H9 (cell line): ENCODE results near the gene ANKMY1. TPM values are rescaled to one million over a fixed set of nuclear protein-coding genes. Genes with fewer than 3 reads are reported as not detected.

Experiments used
- DNase-seq: peaks from one replicate; pipeline ENCODE4 v3.0.0-alpha.2; 2017
- H2AFZ ChIP-seq: one replicate; pipeline ENCODE4 v1.6.1; 2013; ENCODE audit warnings: mild to moderate bottlenecking, low read length, control low read depth, moderate library complexity
- H2AK5ac ChIP-seq: 2 replicates; pipeline ENCODE4 v1.6.1; 2013; ENCODE audit warnings: low read length, control low read depth, mixed read lengths; ENCODE audit not compliant: insufficient read length
- H2BK120ac ChIP-seq: one replicate; pipeline ENCODE4 v1.6.1; 2013; ENCODE audit warnings: low read depth, mild to moderate bottlenecking, low read length, control low read depth, inconsistent platforms; ENCODE audit not compliant: poor library complexity, severe bottlenecking
- H2BK12ac ChIP-seq: 2 replicates; pipeline ENCODE4 v1.6.1; 2013; ENCODE audit warnings: low read length, control low read depth, mixed read lengths, low read depth; ENCODE audit not compliant: insufficient read length
- H2BK15ac ChIP-seq: 2 replicates; pipeline ENCODE4 v1.6.1; 2013; ENCODE audit warnings: low read depth, low read length, control low read depth
- H2BK20ac ChIP-seq: one replicate; pipeline ENCODE4 v1.6.1; 2013; ENCODE audit warnings: low read depth, mild to moderate bottlenecking, low read length, control low read depth, inconsistent platforms; ENCODE audit not compliant: poor library complexity, severe bottlenecking
- H2BK5ac ChIP-seq: 2 replicates; pipeline ENCODE4 v1.6.1; 2013; ENCODE audit warnings: low read length, control low read depth, mixed read lengths; ENCODE audit not compliant: insufficient read length
- H3K14ac ChIP-seq: 2 replicates; pipeline ENCODE4 v1.6.1; 2013; ENCODE audit warnings: low read length, control low read depth; ENCODE audit not compliant: insufficient read depth
- H3K18ac ChIP-seq: 2 replicates; pipeline ENCODE4 v1.6.1; 2013; ENCODE audit warnings: low read depth, mild to moderate bottlenecking, mixed read lengths, low read length, control low read depth; ENCODE audit not compliant: insufficient read length
- H3K23ac ChIP-seq: 2 replicates; pipeline ENCODE4 v1.6.1; 2013; ENCODE audit warnings: low read length, control low read depth, mixed read lengths, low read depth; ENCODE audit not compliant: insufficient read length
- H3K23me2 ChIP-seq: 2 replicates; pipeline ENCODE4 v1.6.1; 2013; ENCODE audit warnings: low read depth, mild to moderate bottlenecking, mixed read lengths, low read length, control low read depth; ENCODE audit not compliant: insufficient read length, poor library complexity, severe bottlenecking
- H3K27ac ChIP-seq: 2 replicates; pipeline ENCODE4 v1.5.1; 2013; ENCODE audit warnings: low read length, control low read depth, mixed read lengths, low read depth; ENCODE audit not compliant: insufficient read length
- H3K27me3 ChIP-seq: 2 replicates; pipeline ENCODE4 v1.6.1; 2013; ENCODE audit warnings: low read length, control low read depth, inconsistent platforms; ENCODE audit not compliant: insufficient read depth
- H3K4ac ChIP-seq: 2 replicates; pipeline ENCODE4 v1.6.1; 2013; ENCODE audit warnings: low read depth, mild to moderate bottlenecking, control low read depth, inconsistent platforms, low read length, moderate library complexity
- H3K4me1 ChIP-seq: 2 replicates; pipeline ENCODE4 v1.6.1; 2013; ENCODE audit warnings: low read length, control low read depth, inconsistent platforms; ENCODE audit not compliant: insufficient read depth
- H3K4me2 ChIP-seq: 2 replicates; pipeline ENCODE4 v1.6.1; 2013; ENCODE audit warnings: low read length, control low read depth, mixed read lengths; ENCODE audit not compliant: insufficient read length, insufficient read depth
- H3K56ac ChIP-seq: 2 replicates; pipeline ENCODE4 v1.6.1; 2013; ENCODE audit warnings: low read depth, mild to moderate bottlenecking, mixed read lengths, low read length, control low read depth; ENCODE audit not compliant: insufficient read length
- H3K79me1 ChIP-seq: 2 replicates; pipeline ENCODE4 v1.6.1; 2013; ENCODE audit warnings: low read depth, mild to moderate bottlenecking, moderate library complexity, low read length, control low read depth, inconsistent platforms; ENCODE audit not compliant: insufficient read depth, poor library complexity, severe bottlenecking
- H3K79me2 ChIP-seq: 2 replicates; pipeline ENCODE4 v1.6.1; 2013; ENCODE audit warnings: low read length, control low read depth, inconsistent platforms; ENCODE audit not compliant: insufficient read depth
- H3K9ac ChIP-seq: 2 replicates; pipeline ENCODE4 v1.6.1; 2013; ENCODE audit warnings: low read length, control low read depth, mixed read lengths; ENCODE audit not compliant: insufficient read length; ENCODE audit errors: extremely low read depth
- H3K9me3 ChIP-seq: one replicate; pipeline ENCODE4 v1.6.1; 2013; ENCODE audit warnings: low read depth, low read length, inconsistent platforms; ENCODE audit not compliant: control insufficient read depth
- H3T11ph ChIP-seq: one replicate; pipeline ENCODE4 v1.6.1; 2013; ENCODE audit warnings: mild to moderate bottlenecking, low read length, control low read depth, inconsistent platforms
- H4K20me1 ChIP-seq: one replicate; pipeline ENCODE4 v1.6.1; 2013; ENCODE audit not compliant: control insufficient read depth, insufficient read length, insufficient read depth
- H4K5ac ChIP-seq: 2 replicates; pipeline ENCODE4 v1.6.1; 2013; ENCODE audit warnings: low read depth, mild to moderate bottlenecking, mixed read lengths, low read length, control low read depth; ENCODE audit not compliant: insufficient read length
- H4K8ac ChIP-seq: replicated peaks from 2 replicates; pipeline ENCODE4 v1.6.1; 2013; ENCODE audit warnings: low read length, control low read depth, mixed read lengths, low read depth; ENCODE audit not compliant: insufficient read length
- H4K91ac ChIP-seq: 2 replicates; pipeline ENCODE4 v1.6.1; 2013; ENCODE audit warnings: low read depth, mild to moderate bottlenecking, moderate library complexity, mixed read lengths, low read length, control low read depth; ENCODE audit not compliant: insufficient read length
- H3K27ac Mint-ChIP-seq, 3 experiments: 2 replicates in 2 of 3; 3 replicates in 1 of 3; pipeline ENCODE4 v1.8.0; 2020 to 2021; ENCODE audit warnings: mixed read lengths in 3 of 3, mild to moderate bottlenecking in 1 of 3, moderate library complexity in 1 of 3
- H3K27me3 Mint-ChIP-seq: 2 replicates; pipeline ENCODE4 v1.8.0; 2021; ENCODE audit warnings: low read depth, mild to moderate bottlenecking, moderate library complexity, mixed read lengths
- H3K36me3 Mint-ChIP-seq, 3 experiments: 2 replicates in 2 of 3; 3 replicates in 1 of 3; pipeline ENCODE4 v1.8.0; 2020 to 2021; ENCODE audit warnings: low read depth in 3 of 3, mixed read lengths in 3 of 3; ENCODE audit not compliant: insufficient read depth in 1 of 3
- H3K4me1 Mint-ChIP-seq, 2 experiments: 2 replicates each; pipeline ENCODE4 v1.8.0; 2020; ENCODE audit warnings: mixed read lengths in 2 of 2
- H3K4me3 Mint-ChIP-seq, 2 experiments: 2 replicates in 1 of 2; 3 replicates in 1 of 2; pipeline ENCODE4 v1.8.0; 2020 to 2021; ENCODE audit warnings: mild to moderate bottlenecking in 2 of 2, mixed read lengths in 2 of 2, moderate library complexity in 1 of 2
- H3K9me3 Mint-ChIP-seq, 2 experiments: 2 replicates in 1 of 2; 3 replicates in 1 of 2; pipeline ENCODE4 v1.8.0; 2020; ENCODE audit warnings: mild to moderate bottlenecking in 2 of 2, mixed read lengths in 2 of 2, moderate library complexity in 1 of 2
- WGBS: extraction: QIAGEN DNeasy Blood & Tissue Kit; methylation state at CpG from one replicate; pipeline ENCODE4 v1.1.7; 2013; ENCODE audit warnings: missing lambda C conversion rate, low lambda C conversion rate, mixed read lengths; ENCODE audit not compliant: insufficient read length; ENCODE audit errors: extremely low coverage; 5-methylcytosine and 5-hydroxymethylcytosine counted together
- total RNA-seq: library from RNA; stranded (reverse); gene quantifications from 2 replicates; pipeline ENCODE4 v1.2.1, GENCODE V29; 2021
- TF ChIP-seq, protein P1 (sequence below): fragments of 200-600 bp; sonication (generic); conservative IDR thresholded peaks from 3 replicates; pipeline ENCODE4 v1.8.0; 2021; ENCODE audit warnings: antibody characterized with exemption, mild to moderate bottlenecking

ANKMY1 gene
- total RNA-seq, 1 experiment from 2014 or later, result 13.7 TPM

DNA sequence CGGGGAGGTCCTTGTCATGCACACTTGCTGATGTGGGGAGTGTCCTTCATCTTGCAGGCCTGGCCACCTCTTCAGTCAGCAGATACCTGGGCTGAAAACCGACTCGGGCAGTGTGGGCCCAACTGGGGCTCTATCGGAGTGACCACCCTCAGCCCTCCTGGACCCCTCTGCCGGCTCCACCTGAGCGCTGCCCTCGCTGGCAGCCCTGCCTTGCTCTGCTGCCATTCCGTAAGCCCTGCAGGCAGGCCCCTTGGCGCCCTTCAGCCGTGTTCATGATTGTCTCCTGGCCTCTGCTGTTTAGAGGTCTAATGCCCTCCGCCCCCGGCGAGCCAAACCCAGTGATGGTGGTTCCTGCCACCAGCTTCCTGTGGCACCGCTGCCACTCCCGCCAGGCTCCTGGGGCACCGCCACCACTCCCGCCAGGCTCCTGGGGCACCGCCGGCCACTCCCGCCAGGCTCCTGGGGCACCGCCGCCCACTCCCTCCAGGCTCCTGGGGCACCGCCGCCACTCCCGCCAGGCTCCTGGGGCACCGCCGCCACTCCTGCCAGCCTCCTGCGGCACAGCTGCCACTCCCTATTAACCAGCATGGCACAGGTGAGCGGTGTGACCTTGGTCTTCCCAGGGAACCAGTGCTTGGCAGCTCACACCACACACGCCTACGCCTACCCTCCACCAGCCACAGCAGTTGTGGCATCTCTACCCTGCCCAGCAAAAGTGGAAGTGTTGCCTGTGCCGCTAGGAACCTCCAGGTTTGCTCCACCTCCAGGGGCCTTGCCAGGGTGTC lies 44.7 kb upstream of the ANKMY1 start:
- Mint-ChIP-seq H3K4me1 (no peaks in the 10 kb centered on the region; a peak in 1 of 4 replicates), H3K27ac (no peak overlapping the region), H3K9me3 (no peaks in the 10 kb centered on the region), H3K27me3 (peaks cover 4% of the 10 kb centered on the region), H3K36me3 (peaks cover 0 to 7% (median 0%) of the 10 kb centered on the region in 3 experiments; a peak in 2 of 7 replicates), H3K4me3 (no peak overlapping the region)
- no peak overlapping the region for H3K27ac ChIP-seq
- H4K20me1 ChIP-seq, result no peaks in the 10 kb centered on the region
- H4K8ac ChIP-seq, result no peak overlapping the region
- H3K9me3 ChIP-seq, result no peaks in the 10 kb centered on the region
- no peaks in the 10 kb centered on the region for H3K79me2 ChIP-seq
- TF ChIP-seq, protein P1, sequence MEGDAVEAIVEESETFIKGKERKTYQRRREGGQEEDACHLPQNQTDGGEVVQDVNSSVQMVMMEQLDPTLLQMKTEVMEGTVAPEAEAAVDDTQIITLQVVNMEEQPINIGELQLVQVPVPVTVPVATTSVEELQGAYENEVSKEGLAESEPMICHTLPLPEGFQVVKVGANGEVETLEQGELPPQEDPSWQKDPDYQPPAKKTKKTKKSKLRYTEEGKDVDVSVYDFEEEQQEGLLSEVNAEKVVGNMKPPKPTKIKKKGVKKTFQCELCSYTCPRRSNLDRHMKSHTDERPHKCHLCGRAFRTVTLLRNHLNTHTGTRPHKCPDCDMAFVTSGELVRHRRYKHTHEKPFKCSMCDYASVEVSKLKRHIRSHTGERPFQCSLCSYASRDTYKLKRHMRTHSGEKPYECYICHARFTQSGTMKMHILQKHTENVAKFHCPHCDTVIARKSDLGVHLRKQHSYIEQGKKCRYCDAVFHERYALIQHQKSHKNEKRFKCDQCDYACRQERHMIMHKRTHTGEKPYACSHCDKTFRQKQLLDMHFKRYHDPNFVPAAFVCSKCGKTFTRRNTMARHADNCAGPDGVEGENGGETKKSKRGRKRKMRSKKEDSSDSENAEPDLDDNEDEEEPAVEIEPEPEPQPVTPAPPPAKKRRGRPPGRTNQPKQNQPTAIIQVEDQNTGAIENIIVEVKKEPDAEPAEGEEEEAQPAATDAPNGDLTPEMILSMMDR, result no peak
- H2BK12ac ChIP-seq, result no peak overlapping the region
- H3T11ph ChIP-seq, result no peak overlapping the region
- H2BK5ac ChIP-seq, result no peak overlapping the region
- WGBS, result no CpG with 5 or more reads among the region's 32 CpGs
- no peak overlapping the region for H3K4me2 ChIP-seq
- H4K5ac ChIP-seq, result no peak overlapping the region
- no peak overlapping the region for H3K14ac ChIP-seq
- no peak overlapping the region for H3K23ac ChIP-seq
- H3K4me1 ChIP-seq, result no peaks in the 10 kb centered on the region
- H2BK20ac ChIP-seq, result no peak overlapping the region
- H3K23me2 ChIP-seq, result no peaks in the 10 kb centered on the region
- no peaks in the 10 kb centered on the region for H3K27me3 ChIP-seq
- H2BK120ac ChIP-seq, result no peak overlapping the region
- H3K18ac ChIP-seq, result no peak overlapping the region
- H2BK15ac ChIP-seq, result no peak overlapping the region
- no peaks in the 10 kb centered on the region for H3K79me1 ChIP-seq
- H3K9ac ChIP-seq, result no peak overlapping the region
- no peak overlapping the region for H2AK5ac ChIP-seq
- H4K91ac ChIP-seq, result no peak overlapping the region
- no peak overlapping the region for H2AFZ ChIP-seq
- no peak overlapping the region for H3K4ac ChIP-seq
- no peak overlapping the region for H3K56ac ChIP-seq
- DNase-seq, result no peak
